Femur (tissue), 1 donor: ENCODE measurements around the gene TTYH3.

Experiments
- DNase-seq: peaks from one replicate; pipeline ENCODE4 v3.0.0-alpha.2; 2017

The TTYH3 gene

DNA sequence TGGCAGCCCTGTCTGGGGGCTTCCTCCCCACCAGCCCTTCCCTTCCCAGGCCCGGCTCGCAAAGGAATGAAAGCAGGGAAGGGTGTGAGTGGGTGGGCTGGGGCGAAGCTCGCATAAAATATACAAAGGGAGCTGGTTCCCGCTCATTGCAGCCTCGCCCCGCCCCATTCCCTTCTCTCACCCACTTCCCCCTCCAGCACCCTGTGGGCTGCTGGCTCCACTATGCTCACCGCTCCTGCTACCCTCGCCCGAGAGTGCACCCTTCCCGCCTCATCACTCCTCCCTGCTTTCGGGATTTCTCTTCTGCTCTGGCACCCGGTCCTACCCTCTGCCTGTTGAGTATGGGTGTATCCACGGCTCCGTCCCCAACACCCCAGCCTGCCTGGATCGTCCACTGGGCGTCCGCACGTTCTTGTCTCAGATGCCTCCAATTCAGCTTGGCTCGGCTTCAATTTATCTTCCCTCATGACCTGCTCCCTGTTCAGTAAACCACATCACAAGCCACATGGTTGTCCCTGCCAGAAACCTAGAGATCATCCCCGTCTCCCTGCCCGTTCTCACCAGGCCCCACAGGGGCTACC is 14.4 kb upstream of the TTYH3 start:
- DNase-seq: no peak

DNA sequence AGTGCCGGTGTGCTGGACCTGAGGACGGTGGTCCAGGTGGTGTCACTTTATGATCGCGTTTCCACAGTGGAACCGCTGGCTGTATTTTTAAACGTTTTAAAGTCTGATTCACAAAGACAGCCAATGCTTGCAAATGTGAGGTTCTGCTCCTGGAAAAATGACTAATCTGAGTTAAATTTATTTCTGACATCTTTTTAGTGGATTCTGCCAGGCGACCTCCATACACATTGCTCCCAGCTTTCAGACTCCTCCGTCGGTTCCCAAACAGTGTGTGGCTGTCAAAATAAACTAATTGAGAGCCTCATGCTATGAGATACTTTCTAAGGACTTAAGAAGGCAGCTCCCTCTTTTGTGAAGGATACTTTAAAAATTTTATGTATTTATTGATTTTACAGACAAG is 12.7 kb upstream of the TTYH3 start:
- DNase-seq: no peak

DNA sequence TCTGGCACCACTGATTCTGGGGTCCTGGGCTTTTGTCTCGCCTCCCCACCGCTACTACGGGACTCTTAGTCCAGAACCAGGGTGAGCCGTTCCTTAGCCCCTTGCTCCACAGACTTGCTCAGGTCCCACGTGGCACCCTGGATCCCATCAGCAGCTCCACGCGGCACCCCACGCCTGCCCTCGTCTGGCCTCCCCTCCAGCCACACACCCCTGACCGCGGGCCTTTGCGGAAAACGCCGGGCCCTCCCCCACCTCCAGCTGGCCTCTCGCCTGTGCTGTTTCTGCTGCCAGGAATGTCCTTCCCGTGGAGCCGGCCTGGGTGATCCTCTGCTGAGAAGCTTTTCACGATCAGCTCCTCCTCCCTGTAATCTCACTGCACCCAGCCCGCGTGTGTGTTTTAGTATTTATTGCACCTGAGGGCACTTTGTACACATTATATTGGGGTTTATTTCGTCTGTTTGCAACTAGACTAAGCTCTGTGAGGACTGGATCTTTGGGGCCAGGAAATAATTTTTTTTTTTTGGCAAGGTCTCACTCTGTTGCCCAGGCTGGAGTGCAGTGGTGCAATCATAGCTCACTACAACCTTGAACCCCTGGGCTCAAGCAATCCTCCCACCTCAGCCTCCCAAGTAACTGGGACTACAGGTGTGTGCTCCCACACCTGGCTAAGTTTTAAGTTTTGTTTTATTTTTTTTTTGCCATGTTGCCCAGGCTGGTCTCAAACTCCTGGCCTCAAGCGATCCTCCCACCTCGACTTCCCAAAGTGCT is 10.5 kb upstream of the TTYH3 start:
- DNase-seq: peak; percentile 90

DNA sequence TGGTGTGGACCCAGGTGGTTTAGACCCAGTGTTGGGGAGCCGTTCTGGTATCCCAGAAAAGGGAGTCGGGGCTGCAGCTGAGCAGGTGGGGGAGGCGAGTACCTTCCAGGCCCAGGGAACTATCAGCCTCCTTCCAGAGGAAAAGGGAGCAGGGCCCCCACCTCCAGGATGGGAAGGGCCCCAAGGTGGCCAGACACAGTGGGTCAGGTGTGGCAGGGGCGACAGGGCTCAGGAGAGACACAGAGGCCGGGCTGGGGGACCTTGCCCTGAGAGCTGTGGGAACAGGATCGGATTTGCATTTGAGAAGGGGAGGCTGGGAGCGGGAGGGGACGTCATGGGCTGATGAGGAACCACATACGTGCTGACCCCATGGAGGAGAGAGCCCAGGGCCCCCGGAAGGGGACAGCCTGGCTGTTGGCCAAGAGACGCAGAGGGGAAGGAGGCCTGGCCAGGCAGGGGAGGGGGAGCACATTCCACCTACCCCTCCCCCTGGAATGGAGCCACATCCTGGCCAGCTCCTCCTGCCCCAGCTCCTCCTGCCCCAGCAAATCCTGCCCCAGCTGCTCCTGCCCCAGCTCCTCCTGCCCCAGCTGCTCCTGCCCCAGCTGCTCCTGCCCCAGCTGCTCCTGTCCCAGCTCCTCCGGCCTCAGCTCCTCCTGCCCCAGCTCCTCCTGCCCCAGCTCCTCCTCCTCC is 9.7 kb upstream of the TTYH3 start:
- DNase-seq: peak; percentile 88

DNA sequence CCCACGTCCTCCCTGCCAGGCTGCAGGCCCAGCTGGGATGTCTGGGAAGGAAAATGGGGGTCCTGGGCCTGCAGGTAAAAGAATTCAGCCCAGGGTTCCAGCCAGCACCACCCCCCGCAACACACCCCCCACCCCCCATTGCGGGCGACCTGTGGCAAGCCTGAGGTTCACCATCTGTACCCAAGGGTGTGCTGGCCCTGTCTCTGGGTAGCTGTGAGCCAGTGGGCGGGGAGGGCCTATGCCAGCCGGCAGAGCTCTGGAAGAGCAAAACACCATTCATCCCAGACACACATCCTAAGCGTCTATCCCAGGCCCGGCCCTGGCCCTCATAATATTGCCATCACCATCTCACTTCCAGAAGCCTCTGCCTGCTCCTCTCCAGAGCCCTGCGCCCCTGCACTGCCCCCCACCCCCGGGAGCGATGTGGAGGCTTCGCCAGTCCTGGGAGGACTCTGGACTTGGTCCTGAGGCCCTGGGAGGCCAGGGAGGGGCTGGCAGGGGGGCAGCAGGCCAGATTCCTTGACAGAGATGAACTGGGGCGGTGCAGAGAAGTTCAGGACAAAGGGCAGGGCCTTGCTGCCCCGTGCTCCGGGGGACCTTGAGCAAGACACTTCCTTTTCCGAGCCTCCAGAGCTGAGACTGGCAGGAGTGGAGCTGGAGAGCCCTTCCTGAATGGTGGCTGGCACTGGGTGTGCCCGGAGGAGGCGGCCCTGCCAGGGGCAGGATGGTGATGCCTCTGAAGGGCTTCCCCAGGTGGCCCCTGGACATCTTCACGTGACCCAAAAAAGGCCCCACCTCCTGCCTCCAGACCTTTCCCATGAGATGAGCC is 8.7 kb upstream of the TTYH3 start:
- DNase-seq: no peak

DNA sequence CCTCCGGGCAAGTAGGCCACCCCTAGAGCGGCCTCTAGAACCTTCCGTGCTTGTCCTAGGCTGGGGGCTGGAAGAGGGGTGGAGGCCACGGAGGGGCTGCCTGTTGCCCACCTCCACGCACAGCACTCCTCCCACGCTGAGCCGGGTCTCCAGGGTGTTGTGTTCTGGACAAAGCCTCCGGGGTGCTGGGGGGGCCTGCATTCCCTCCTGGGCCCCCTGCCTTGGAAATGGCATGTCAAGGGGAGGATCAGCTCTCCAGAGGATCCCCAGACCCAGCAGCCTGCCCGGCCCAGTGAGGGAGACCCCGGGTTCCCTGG is 8.1 kb upstream of the TTYH3 start:
- no peak for DNase-seq

DNA sequence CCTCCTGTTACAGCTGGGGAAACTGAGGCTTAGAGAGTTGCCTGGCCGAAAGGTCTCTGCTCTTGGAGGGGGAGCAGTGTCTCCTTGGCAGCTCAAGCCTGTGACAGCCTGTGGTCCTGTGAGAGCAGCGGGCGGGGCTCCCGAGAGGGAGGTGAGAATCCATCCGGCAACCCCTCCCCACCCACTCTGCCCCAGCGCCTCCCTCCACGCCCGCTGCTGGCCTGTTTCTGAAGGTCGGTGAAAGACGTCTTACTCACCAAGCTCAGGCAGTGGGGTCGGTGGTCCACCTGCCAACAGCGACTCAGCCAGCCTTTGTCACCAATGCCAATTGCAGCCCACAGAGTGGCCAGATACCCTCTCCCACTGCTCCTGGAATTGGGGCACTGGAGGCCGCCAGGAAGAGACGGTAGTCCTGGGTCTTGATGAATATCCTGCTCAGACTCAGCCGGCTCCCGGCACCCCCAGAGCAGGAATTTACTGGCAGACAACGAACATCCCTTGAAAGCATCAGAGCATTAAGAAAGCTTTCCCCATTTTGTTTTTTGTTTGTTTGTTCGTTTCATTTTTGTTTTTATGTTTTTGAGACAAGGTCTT is 7.4 kb upstream of the TTYH3 start:
- DNase-seq: no peak

DNA sequence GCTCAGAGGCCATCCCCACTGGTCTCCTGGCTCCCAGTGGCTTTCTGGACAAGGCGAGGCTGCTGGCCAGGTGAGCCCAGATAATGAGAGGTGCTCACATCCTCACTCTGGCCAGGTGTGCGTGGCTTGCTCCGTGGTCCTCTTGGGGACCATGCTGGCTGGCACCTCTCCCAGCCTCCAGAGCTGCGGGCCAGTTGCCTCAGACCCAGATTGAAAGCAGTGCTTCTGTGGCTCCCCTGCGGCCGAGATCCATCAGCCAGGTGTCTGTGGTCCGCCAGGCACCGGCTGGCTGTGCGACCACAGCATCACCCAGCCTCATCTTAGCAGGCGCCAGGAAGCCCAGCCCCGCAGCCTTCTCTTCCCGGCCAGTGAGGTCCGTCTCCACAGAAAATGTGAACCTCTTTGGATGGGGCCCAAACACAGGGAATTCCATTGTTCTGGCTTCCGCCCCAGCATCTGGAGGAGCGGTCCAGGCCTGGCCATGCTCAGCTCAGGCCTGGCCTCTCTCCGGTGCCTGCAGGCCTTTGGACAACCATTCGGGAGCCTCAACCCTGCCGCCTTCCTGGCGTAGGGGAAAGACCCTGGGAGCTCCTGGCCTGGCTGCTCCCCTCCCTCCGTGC is 5.2 kb upstream of the TTYH3 start:
- DNase-seq: peak; percentile 93

DNA sequence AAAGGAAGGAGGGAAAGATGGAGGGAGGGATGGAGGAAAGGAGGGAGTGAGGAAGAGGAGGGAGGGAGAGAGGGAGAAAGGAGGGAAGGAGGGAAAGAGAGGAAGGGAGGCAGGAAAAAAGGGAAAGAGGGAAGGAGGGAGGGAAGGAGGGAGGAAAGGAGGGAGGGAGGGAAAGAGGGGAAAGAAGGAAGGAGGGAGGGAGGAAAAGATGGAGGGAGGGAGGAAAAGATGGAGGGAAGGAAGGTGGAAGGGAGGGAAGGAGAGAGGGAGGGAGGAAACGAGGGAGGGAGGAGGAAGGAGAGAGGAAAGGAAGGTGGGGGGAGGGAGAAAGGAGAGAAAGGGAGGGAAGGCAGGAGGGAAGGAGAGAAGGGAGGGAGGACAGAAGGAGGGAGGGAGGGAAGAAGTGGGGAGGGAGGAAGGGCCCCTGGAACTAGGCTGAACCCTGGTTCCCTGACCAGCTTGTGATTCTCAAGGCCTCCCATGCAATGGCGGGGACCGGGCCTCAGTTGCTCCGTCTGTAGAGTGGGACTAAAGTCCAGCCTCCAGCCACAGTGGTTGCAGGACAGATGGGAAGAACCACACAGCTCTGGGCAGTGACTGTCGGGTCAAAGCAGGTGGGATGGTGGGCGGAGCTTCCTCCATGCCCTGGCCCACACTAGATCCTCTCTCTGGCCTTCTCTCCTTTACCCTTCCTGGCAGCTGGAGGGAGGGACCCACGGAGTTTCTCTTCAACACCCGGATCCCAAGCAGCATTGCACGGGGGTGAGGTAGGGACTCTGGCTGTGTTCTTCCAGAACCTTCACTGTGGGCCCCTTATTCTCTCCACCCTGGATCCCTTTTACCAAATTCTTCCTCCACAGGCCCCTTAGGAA is 4.3 kb upstream of the TTYH3 start:
- no peak for DNase-seq

DNA sequence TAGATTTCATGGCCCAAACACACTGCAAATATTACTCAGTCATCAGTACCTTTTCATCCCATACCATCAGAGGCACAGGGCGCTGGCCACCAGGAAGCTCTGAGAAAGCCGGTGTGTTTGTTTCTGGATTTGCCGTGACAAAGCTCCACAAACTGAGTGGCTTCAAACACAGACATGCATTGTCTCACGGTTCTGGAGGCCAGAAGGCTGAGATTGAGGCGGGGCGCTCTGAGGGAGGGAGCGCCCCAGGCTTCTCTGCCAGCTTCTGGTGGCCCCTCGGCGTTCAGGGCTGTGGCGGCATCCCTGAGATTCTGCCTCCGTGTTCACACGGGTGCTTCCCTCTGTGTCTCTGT is 3.7 kb upstream of the TTYH3 start:
- no peak for DNase-seq

DNA sequence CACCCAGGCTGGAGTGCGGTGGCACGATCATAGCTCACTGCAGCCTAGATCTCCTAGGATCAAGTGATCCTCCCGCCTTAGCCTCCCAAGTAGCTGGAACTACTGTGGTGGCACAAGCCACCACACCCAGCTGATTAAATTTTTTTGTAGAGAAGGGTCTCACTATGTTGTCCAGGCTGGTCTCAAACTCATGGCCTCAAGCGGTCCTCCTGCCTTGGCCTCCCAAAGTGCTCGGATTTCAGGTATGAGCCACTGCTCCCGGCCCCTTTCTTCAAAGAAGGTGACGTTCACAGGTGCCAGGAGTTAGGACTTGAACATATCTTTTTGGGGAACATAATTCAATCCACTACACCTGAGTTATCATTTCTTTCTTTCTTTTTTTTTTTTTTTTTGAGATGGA is 2.9 kb upstream of the TTYH3 start:
- DNase-seq: no peak

DNA sequence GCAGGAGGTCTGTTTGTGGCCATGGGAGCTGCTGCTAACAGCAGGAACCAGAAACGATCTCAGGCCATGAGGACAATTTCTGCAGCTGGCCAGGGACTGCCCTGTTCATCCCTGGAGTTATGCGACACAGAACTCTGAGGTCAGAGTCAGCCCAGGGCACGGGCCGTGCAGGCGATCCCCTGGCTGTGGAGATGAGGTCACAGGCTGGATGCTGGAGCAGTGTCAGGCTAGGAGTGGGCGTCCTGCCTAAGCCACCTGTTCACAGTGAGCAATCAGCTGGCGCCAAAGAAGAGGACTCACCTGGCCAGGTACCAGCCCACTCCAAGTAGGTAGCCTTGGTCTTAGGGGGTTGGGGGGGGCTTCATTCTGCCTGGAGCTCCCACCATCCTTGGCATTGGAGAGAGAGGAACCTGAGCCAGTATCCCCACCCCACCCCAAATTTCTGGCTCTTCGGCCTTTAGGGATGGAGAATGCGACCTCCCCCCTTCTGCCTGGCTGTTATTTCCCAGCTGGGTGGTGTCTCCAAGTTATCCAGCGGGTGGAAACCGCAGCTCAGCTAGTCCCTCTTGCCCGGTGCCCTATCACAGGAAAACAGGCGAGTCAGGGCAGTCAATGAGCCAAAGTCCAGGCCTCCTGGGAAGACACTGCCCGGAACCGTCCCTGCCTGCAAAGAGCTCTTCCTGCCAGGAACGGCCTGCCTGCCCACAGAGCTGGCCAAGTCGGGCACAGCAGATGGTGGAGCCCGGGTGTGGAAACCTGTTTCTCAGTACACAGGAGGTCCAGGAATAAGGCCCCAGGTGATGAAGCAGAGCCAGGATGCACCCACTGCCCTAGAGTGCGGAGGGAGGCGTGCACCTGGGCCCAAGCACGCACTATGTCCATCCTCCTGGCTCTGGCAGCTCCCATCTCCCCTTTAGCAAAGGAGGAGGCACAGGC is 1.8 kb upstream of the TTYH3 start:
- DNase-seq: no peak

DNA sequence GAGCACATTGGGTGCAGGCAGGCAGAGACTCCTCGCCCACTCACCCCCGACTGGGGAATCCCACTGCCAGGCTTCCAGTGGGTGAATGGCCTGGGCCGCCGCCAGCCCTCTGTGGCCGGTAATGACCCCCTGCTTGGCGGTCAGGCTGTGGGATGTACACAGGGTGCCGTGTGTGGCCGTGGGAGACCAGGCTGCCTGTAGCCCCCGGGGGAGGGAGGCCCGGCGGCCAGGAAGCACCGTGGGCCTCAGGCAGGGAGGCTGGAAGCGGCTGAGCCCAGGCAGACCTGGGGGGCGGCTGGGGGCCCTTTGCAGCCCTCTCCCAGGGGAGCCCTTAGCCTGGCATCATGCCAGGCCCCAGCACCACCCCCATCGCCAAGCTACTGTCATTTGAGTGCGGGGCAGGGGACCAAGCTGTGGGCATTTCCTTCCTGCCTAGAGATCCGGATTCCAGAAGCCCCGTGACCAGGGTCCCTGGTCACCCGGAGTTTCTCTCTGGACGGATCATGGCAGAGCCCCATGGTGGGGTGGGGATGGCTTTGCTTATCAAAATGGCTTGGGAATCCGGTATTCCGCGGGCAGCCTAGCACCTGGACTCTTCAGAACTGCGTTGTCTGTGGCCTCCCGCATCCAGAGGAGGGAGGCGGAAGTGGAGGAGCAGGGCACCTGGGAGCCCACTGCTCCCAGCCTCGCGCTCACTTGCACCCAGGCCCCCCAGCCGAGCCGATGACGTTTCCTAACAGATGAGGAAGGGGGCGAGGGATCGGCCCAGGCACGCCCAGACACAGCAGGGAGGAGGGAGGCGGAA is 1.1 kb downstream of the TTYH3 start:
- peak; percentile 85 for DNase-seq

DNA sequence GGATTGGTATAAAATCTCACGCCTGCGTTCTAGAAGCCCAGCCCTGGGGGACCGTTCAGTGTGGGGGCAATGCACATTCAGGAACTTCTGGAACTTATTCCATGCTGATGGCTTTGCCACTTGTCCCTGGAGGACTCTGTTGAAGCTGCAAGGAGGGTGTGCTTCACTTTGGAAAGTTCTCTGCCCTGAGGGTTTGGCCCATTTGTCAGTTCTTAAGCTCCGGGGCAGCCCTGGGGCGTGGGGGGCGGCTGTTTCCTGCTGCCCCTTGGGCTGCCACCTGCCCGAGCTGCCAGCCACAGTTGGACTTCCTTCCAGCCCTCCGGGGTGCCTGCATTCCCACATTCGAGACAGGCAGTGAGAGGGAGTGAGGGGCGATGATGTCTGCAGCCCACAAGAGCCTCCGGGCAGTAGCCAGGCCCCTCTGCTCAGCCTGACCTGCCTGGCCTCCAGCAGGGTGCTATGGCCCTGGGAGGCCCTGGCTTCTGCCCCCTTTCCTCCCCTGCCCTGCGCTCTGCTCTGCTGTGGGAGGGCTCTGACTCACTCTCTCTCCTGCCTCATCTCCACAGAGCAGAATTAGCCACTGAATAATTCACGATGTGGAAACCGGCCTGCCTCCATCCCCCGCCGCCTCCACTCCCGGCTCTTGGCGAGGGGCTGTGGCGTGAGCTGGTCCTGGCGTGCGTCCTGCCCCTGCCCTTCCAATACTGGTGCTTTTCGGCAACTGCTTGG is 1.9 kb downstream of the TTYH3 start:
- DNase-seq: no peak

DNA sequence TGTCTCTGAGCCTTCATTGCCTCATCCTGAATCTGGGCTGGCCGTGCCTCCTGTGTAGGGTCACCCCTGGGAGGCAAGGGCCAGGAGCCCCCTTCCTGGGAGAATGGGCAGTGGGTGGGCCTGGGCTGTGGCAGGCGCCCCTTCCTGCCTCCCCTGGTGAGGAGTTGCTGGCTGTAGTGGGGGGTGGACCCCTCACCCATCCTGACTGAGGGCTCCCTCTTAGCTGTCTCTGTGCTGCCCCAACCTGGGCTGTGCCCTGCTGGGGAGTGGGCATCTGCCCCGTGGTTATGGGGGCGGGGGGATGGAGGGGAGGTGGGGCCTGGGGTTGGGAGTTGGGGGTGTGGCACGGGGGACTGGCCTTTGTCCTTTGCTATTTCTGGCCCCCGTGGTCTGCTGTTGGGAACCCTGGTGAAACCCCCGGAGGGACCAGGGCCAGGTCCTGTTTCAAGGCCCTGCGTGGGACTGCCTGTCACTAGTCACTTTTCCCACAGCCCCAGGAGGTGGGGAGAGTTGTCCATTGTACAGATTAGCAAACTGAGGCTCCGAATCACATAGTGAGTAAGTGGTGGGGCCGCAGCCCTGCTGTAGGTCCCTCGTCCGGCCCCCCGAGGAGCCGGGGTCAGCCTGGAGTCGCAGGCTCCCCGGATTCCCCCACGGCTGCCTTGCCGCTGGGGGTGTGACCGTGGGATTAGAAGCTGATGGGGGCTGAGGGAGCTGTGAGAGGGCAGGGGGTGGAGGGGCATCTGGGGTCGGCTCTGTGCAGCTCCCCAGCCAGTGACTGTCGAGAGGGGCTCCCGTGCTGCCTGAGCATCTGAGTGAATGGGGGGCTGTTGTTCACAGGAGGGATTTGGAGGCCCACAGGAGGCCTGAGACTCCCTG is 2.7 kb downstream of the TTYH3 start:
- no peak for DNase-seq

DNA sequence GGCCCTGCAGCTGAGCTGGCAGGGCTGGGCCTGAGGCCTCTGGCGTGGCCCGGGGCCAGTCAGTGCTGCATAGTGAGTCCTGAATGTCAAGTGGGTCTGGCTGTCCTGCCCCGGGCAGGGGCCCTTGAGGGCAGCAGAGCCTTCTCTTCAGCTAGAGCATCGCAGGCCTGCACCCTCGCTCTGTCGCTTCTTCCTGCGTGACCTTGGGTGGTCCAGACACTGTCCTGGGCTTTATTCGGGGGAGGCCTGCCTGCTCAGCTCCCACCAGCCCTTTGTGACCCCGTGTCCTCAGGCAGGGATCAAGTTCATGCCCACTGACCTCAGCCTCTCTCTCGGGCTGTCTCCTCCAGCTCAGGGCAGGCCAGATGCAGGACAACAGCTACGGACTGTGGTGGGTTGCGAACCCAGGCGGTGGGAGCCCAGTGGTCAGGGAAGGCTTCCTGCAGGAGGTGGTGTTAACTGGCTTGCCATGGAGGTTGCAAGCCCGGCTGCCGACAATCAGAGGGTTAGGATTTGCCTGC is 3.4 kb downstream of the TTYH3 start:
- no peak for DNase-seq

DNA sequence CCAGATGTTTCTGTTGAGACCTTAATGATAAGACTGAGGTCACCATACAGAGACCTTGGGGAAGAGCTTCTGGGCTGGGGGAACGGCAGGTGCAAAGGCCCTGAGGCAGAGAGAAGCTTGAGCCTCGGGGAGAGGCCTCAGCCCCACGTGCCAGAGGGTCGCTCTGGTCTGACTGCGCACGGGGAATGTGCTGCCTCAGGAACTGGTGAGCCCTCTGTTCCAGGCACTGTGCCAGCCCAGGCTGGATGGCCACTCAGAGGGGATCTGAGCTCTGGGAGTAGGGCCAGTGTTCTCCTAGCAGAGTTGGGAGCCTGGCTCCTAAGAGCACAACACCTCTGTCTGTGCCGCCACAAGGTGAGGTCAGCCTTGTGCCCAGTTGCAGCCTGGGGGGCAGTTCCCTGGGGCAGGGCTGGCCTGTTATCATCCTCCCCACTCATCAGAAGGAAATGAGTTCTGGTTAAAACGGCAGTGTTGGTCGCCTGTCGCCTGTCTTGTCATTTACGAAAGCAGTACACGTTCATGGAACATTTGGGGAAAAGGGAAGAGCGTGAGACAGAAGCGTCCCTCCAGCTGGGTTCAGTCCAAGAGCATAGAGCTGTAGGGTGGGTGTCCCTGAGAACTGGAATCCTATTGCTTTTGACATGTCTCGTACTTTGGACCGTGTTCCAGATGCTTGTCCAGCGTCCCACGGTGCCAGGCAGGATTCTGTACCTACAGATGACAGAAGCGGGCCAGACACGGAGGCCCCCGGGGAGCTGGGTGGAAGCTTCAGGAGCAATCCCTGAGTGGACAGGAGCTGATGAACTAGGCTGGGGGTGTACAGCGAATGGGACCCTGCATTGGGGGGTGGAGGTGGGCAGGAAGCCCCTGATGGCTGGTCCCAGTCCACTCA is 4.3 kb downstream of the TTYH3 start:
- no peak for DNase-seq
